ENCODE data around the gene PPP1R1C. TPM values are rescaled to one million over a fixed set of nuclear protein-coding genes. Genes with fewer than 3 reads are reported as not detected.
"Not testable (repeated sequence)": the region's sequence is repeated elsewhere in the genome, so short reads cannot be mapped to it uniquely, and the experiment has no call there.

The PPP1R1C gene
- total RNA-seq, 2 donors from 2014 or later, result 7.3 TPM; not detected in 1

GRCh38 chr2:181952404-181953226, 33.0 kb upstream of the PPP1R1C start:
- 87 to 93% methylated on average over 1 of the region's 1 CpG for WGBS, 2 donors
- Histone ChIP-seq H3K4me3 (no peak overlapping the region), H3K9me3 (no peaks in the 10 kb centered on the region), H3K27me3 (no peaks in the 10 kb centered on the region), H3K36me3 (replicated peaks in 1 of 2; ENCODE audit: insufficient read depth in 1 of 2, low read depth in 2 of 2) (no peaks in the 10 kb centered on the region), H3K27ac (no peak overlapping the region), H3K4me1 (peaks cover 2% of the 10 kb centered on the region)
- intact Hi-C loops (cut with DNase I), result no loop called here
- TF ChIP-seq CTCF (IDR thresholded peaks at IDR 0.05), result no peak
- no peak for TF ChIP-seq POLR2A (IDR thresholded peaks at IDR 0.05)
- no peak for ATAC-seq
- no peak for DNase-seq

- no peak for TF ChIP-seq POLR2A (IDR thresholded peaks at IDR 0.05)
- TF ChIP-seq CTCF (IDR thresholded peaks at IDR 0.05), result peak; percentile 60 to 70 (median 65)
- H3K4me3 ChIP-seq, result no peak overlapping the region
- ATAC-seq (peak; percentile 84), DNase-seq (peak; percentile 74 to 82 (median 78))
- H3K4me1 ChIP-seq, result peaks cover 6% of the 10 kb centered on the region
- H3K27me3 ChIP-seq, result no peaks in the 10 kb centered on the region
- WGBS, 2 donors, result 2 to 12% methylated on average over 13 to 19 of the region's 19 CpGs
- intact Hi-C loops (cut with DNase I), result no loop called here
- no peaks in the 10 kb centered on the region for H3K36me3 ChIP-seq (replicated peaks in 1 of 2; ENCODE audit: insufficient read depth in 1 of 2, low read depth in 2 of 2)
- no peaks in the 10 kb centered on the region for H3K9me3 ChIP-seq
- no peak overlapping the region for H3K27ac ChIP-seq
Observed at GRCh38 chr2:181953881-181954537, 31.6 kb upstream of the PPP1R1C start.

- intact Hi-C loops (cut with DNase I), result no loop called here
- peak; percentile 47 for ATAC-seq
- H3K4me1 ChIP-seq, result peaks cover 6% of the 10 kb centered on the region
- H3K27ac ChIP-seq, result no peak overlapping the region
- WGBS, 2 donors, result 11 to 12% methylated on average over 4 of the region's 4 CpGs
- H3K36me3 ChIP-seq (replicated peaks in 1 of 2; ENCODE audit: insufficient read depth in 1 of 2, low read depth in 2 of 2), result no peaks in the 10 kb centered on the region
- DNase-seq, result no peak
- no peaks in the 10 kb centered on the region for H3K9me3 ChIP-seq
- H3K27me3 ChIP-seq, result no peaks in the 10 kb centered on the region
- TF ChIP-seq CTCF (IDR thresholded peaks at IDR 0.05) (no peak), POLR2A (IDR thresholded peaks at IDR 0.05) (no peak)
- no peak overlapping the region for H3K4me3 ChIP-seq
Observed at GRCh38 chr2:181954538-181954883, 31.1 kb upstream of the PPP1R1C start.

GRCh38 chr2:181955010-181955409, 30.6 kb upstream of the PPP1R1C start:
- Histone ChIP-seq H3K27me3 (no peaks in the 10 kb centered on the region), H3K36me3 (replicated peaks in 1 of 2; ENCODE audit: insufficient read depth in 1 of 2, low read depth in 2 of 2) (no peaks in the 10 kb centered on the region), H3K4me3 (no peak overlapping the region), H3K4me1 (peaks cover 6% of the 10 kb centered on the region), H3K27ac (no peak overlapping the region), H3K9me3 (no peaks in the 10 kb centered on the region)
- 41 to 58% methylated on average over 1 of the region's 1 CpG for WGBS, 2 donors
- intact Hi-C loops (cut with DNase I), result no loop called here
- ATAC-seq (no peak), DNase-seq (no peak)
- TF ChIP-seq POLR2A (IDR thresholded peaks at IDR 0.05), result no peak
- no peak for TF ChIP-seq CTCF (IDR thresholded peaks at IDR 0.05)

GRCh38 chr2:181955866-181956265, 29.8 kb upstream of the PPP1R1C start:
- H3K27ac ChIP-seq; H3K4me3 ChIP-seq; H3K36me3 ChIP-seq (replicated peaks in 1 of 2; ENCODE audit: insufficient read depth in 1 of 2, low read depth in 2 of 2); H3K27me3 ChIP-seq; H3K4me1 ChIP-seq; H3K9me3 ChIP-seq; intact Hi-C loops (cut with DNase I); DNase-seq; ATAC-seq: not testable (repeated sequence)
- WGBS, 2 donors, result 89 to 100% methylated on average over 3 of the region's 3 CpGs
